ENCODE data around the gene BDNF.

DNA sequence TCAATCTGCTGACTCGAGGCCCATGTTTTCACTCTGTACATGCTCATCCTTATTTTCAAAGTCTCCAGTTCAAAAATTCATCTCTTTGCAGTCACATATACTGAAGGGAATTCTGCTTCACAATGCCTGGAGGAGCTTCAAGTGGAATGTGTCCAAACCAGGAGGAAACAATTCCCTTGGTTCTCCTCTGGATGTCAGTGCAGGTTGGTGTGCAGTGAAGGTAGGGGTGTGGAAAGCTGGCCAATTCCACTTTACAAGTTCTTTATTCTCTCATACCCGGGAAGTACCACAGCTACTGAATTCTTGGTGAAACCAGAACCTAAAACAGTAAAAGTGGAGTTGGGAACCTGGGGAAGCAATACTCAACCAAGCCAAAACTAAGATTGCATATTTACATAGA lies 57.3 kb downstream of the BDNF start:
- TF ChIP-seq, protein P1, sequence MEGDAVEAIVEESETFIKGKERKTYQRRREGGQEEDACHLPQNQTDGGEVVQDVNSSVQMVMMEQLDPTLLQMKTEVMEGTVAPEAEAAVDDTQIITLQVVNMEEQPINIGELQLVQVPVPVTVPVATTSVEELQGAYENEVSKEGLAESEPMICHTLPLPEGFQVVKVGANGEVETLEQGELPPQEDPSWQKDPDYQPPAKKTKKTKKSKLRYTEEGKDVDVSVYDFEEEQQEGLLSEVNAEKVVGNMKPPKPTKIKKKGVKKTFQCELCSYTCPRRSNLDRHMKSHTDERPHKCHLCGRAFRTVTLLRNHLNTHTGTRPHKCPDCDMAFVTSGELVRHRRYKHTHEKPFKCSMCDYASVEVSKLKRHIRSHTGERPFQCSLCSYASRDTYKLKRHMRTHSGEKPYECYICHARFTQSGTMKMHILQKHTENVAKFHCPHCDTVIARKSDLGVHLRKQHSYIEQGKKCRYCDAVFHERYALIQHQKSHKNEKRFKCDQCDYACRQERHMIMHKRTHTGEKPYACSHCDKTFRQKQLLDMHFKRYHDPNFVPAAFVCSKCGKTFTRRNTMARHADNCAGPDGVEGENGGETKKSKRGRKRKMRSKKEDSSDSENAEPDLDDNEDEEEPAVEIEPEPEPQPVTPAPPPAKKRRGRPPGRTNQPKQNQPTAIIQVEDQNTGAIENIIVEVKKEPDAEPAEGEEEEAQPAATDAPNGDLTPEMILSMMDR (IDR thresholded peaks at IDR 0.05; ENCODE audit: poor library complexity), result no peak
- TF ChIP-seq EZH2 (IDR thresholded peaks at IDR 0.05; ENCODE audit: borderline replicate concordance) (no peak), EZH2phosphoT487 (IDR thresholded peaks at IDR 0.05; ENCODE audit: low read depth, severe bottlenecking, unreplicated experiment) (no peak)

Data from hepatocyte (in vitro differentiated cells).